ENCODE data around the gene EEFSEC. TPM values are rescaled to one million over a fixed set of nuclear protein-coding genes. Genes with fewer than 3 reads are reported as not detected.

The EEFSEC gene
- total RNA-seq, 1 experiment from 2014 or later: 9.5 TPM

DNA sequence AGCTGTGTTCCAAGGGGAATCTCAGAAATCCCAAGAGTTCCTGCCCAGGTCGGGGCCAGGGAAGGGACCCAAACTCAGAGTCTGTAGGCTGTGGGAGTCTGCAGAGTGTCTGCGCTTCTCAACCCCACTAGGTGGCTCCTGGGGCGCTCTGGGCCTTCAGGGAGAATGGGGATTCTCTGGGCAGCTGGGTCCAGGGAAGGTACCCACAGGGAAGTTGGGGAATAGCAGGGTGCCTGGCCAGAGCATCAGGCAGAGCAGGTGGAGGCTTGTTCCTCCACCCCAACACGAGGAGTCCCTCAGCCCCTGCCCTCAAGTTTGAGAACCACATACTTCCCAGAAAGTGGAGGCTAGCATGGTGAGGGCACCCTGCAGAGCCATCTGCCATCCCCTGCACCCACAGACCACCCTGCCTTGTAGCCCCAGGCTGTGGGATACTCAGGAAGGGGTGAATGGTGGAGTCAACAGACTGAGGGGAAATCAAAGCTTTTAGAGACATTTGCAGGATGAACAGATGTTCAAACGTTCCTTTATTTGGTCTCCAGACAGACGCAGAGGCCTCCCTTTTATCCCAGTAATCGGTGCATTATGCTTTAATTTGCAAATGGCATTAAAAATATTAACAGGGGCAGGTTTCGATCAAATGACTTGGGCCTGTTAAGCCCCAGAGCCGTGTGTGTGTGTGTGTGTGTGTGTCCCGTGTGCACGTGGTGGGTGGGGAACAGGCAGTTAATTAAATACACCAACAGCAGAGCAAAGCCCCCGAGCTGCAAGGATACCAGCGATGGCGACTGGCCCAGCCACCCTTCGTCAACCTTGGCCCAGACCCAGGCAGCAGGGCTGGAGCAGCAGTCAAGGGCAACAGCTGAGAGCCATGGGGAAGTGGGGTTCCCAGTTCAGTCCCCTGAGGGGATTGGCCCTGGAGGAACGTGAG is 255.7 kb downstream of the EEFSEC start:
- Mint-ChIP-seq H3K36me3 (ENCODE audit: insufficient read depth in 1 of 3, low read depth in 3 of 3) (no peaks in the 10 kb centered on the region), H3K4me1 (peaks cover 16 to 42% of the 10 kb centered on the region in 2 experiments), H3K4me3 (no peak overlapping the region; a peak in 1 of 5 replicates), H3K27ac (0 out of 7 replicates have a peak overlapping the region, but pooled peaks of 1 of the 3 experiments have one; percentile 58), H3K9me3 (no peaks in the 10 kb centered on the region; a peak in 1 of 5 replicates), H3K27me3 (ENCODE audit: low read depth) (no peaks in the 10 kb centered on the region; the same call in 1 of the 2 replicates)
- TF ChIP-seq, protein P1, sequence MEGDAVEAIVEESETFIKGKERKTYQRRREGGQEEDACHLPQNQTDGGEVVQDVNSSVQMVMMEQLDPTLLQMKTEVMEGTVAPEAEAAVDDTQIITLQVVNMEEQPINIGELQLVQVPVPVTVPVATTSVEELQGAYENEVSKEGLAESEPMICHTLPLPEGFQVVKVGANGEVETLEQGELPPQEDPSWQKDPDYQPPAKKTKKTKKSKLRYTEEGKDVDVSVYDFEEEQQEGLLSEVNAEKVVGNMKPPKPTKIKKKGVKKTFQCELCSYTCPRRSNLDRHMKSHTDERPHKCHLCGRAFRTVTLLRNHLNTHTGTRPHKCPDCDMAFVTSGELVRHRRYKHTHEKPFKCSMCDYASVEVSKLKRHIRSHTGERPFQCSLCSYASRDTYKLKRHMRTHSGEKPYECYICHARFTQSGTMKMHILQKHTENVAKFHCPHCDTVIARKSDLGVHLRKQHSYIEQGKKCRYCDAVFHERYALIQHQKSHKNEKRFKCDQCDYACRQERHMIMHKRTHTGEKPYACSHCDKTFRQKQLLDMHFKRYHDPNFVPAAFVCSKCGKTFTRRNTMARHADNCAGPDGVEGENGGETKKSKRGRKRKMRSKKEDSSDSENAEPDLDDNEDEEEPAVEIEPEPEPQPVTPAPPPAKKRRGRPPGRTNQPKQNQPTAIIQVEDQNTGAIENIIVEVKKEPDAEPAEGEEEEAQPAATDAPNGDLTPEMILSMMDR (conservative IDR thresholded peaks at IDR 0.05): peak; percentile 56
- Histone ChIP-seq H2BK15ac (ENCODE audit: low read depth, low read length) (no peak overlapping the region), H3K4ac (ENCODE audit: low read depth, low read length) (no peak overlapping the region), H3K4me1 (ENCODE audit: insufficient read depth, low read length) (no peaks in the 10 kb centered on the region; the same call in 1 of the 2 replicates), H2BK120ac (ENCODE audit: low read depth, low read length, poor library complexity, severe bottlenecking) (no peak overlapping the region), H3K23me2 (ENCODE audit: insufficient read length, low read depth, low read length, poor library complexity, severe bottlenecking) (no peaks in the 10 kb centered on the region), H3K14ac (ENCODE audit: insufficient read depth, low read length) (no peak overlapping the region), H4K20me1 (ENCODE audit: control insufficient read depth, insufficient read depth, insufficient read length) (no peaks in the 10 kb centered on the region), H3K18ac (ENCODE audit: insufficient read length, low read depth, low read length) (no peak overlapping the region), H2AK5ac (ENCODE audit: insufficient read length, low read length) (no peak overlapping the region), H3K4me2 (ENCODE audit: insufficient read depth, insufficient read length, low read length) (no peak overlapping the region), H2BK20ac (ENCODE audit: low read depth, low read length, poor library complexity, severe bottlenecking) (no peak overlapping the region), H2BK12ac (ENCODE audit: insufficient read length, low read depth, low read length) (no peak overlapping the region), H3K79me2 (ENCODE audit: insufficient read depth, low read length) (no peaks in the 10 kb centered on the region), H2AFZ (ENCODE audit: low read length) (no peak overlapping the region), H3K9me3 (ENCODE audit: control insufficient read depth, low read depth, low read length) (no peaks in the 10 kb centered on the region), H3K79me1 (ENCODE audit: insufficient read depth, low read depth, low read length, poor library complexity, severe bottlenecking) (no peaks in the 10 kb centered on the region), H3K23ac (ENCODE audit: insufficient read length, low read depth, low read length) (no peak overlapping the region), H3K27ac (ENCODE audit: insufficient read length, low read depth, low read length) (no peak overlapping the region), H3K56ac (ENCODE audit: insufficient read length, low read depth, low read length) (no peak overlapping the region), H3T11ph (ENCODE audit: low read length) (no peak overlapping the region), H2BK5ac (ENCODE audit: insufficient read length, low read length) (no peak overlapping the region), H4K8ac (replicated peaks; ENCODE audit: insufficient read length, low read depth, low read length) (no peak overlapping the region), H3K27me3 (ENCODE audit: insufficient read depth, low read length) (no peaks in the 10 kb centered on the region), H4K5ac (ENCODE audit: insufficient read length, low read depth, low read length) (no peak overlapping the region), H3K9ac (ENCODE audit: extremely low read depth, insufficient read length, low read length) (no peak overlapping the region), H4K91ac (ENCODE audit: insufficient read length, low read depth, low read length) (no peak overlapping the region)
- WGBS (ENCODE audit: extremely low coverage, insufficient read length, low lambda C conversion rate): no CpG with 5 or more reads among the region's 16 CpGs
- no peak for DNase-seq
